Cardiac muscle cell (in vitro differentiated cells and primary cell): ENCODE measurements around the gene ODF2. TPM values are rescaled to one million over a fixed set of nuclear protein-coding genes. Genes with fewer than 3 reads are reported as not detected.
"Not testable (repeated sequence)": the region's sequence is repeated elsewhere in the genome, so short reads cannot be mapped to it uniquely, and the experiment has no call there.

Experiments used
- DNase-seq, 2 donors: peaks; one replicate each; pipeline versions ENCODE4 v3.0.0 to v3.0.0-alpha.2; 2010 to 2017; ENCODE audit warnings: low read depth in 1 of 2, low spot score in 1 of 2
- H3K27ac ChIP-seq: fragments of 200-600 bp; sonication (generic); 2 replicates; pipeline ENCODE4 v1.5.1; 2016
- H3K27me3 ChIP-seq: fragments of 200-600 bp; sonication (generic); 2 replicates; pipeline ENCODE4 v1.6.0; 2016; ENCODE audit warnings: control low read depth
- H3K36me3 ChIP-seq: fragments of 200-600 bp; sonication (generic); 2 replicates; pipeline ENCODE4 v1.5.1; 2016; ENCODE audit warnings: control low read depth
- H3K4me1 ChIP-seq: fragments of 200-600 bp; sonication (generic); 2 replicates; pipeline ENCODE4 v1.8.1; 2017; ENCODE audit warnings: low read depth, mild to moderate bottlenecking, mixed run types
- H3K4me3 ChIP-seq: fragments of 200-600 bp; sonication (generic); 2 replicates; pipeline ENCODE4 v1.5.1; 2016; ENCODE audit warnings: mild to moderate bottlenecking
- H3K9me3 ChIP-seq: fragments of 200-600 bp; sonication (generic); 2 replicates; pipeline ENCODE4 v1.5.1; 2017; ENCODE audit warnings: low read depth, mild to moderate bottlenecking, control low read depth
- CTCF ChIP-seq: IDR thresholded peaks from 2 replicates; pipeline ENCODE4 v1.5.1; 2012; ENCODE audit warnings: low read depth, mild to moderate bottlenecking, low read length
- polyA plus RNA-seq: library from polyadenylated mRNA; unstranded; fragments of >200 nt; fragmentation: Nextera tagmentation; extraction: Ambion mirVana; gene quantifications from 2 replicates; pipeline ENCODE4 v1.2.1, GENCODE V29; 2016
- total RNA-seq: library from RNA; depleted of rRNA; stranded (reverse); fragments of >200 nt; gene quantifications from 2 replicates; pipeline ENCODE4 v1.2.3, GENCODE V29; 2016

ODF2 gene
- total and polyA plus RNA-seq, 2 experiments from 2014 or later: 31.3 to 66.9 TPM

DNA sequence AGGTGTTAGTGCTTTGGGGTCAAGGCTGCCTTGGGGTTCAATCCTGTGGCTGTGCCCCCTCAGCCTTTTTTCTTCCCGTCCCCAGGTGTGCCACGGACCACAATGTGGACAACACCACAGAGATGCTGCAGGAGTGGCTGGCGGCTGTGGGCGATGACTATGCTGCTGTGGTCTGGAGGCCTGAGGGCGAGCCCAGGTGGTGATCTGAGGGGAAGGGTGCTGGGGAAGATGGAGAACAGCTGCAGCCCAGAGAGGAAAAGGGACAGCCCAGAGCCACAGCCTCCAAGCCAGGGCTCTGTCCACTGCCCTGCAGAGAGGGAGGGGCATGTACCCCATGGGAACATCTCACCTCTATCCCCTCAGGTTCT, 33.0 kb upstream of the ODF2 start:
- peaks cover 7% of the 10 kb centered on the region for H3K27me3 ChIP-seq
- H3K9me3 ChIP-seq: no peaks in the 10 kb centered on the region
- no peak overlapping the region for H3K4me3 ChIP-seq
- no peaks in the 10 kb centered on the region for H3K36me3 ChIP-seq
- no peak overlapping the region for H3K27ac ChIP-seq
- H3K4me1 ChIP-seq: peaks cover 8% of the 10 kb centered on the region
- no peak for DNase-seq
- no peak for TF ChIP-seq CTCF

- not testable (repeated sequence) for H3K9me3 ChIP-seq, H3K4me3 ChIP-seq, H3K27ac ChIP-seq, DNase-seq, H3K27me3 ChIP-seq, H3K36me3 ChIP-seq, H3K4me1 ChIP-seq
These were observed 32.5 kb upstream of the ODF2 start for GRCh38 chr9:128423356-128423755.

- DNase-seq: no peak
- Histone ChIP-seq H3K36me3 (no peaks in the 10 kb centered on the region), H3K27me3 (peaks cover 3% of the 10 kb centered on the region), H3K4me3 (no peak overlapping the region), H3K9me3 (no peaks in the 10 kb centered on the region), H3K4me1 (peaks cover 2% of the 10 kb centered on the region), H3K27ac (no peak overlapping the region)
- TF ChIP-seq CTCF: no peak
These were observed 31.5 kb upstream of the ODF2 start for GRCh38 chr9:128424268-128424780.

- H3K27me3 ChIP-seq: no peaks in the 10 kb centered on the region
- peak in 1 of 2 donors; percentile 80 for DNase-seq
- TF ChIP-seq CTCF: no peak
- H3K36me3 ChIP-seq: no peaks in the 10 kb centered on the region
- no peak overlapping the region for H3K4me3 ChIP-seq
- no peaks in the 10 kb centered on the region for H3K9me3 ChIP-seq
- H3K4me1 ChIP-seq: no peaks in the 10 kb centered on the region
- H3K27ac ChIP-seq: peak overlapping the region; percentile 16
These were observed 26.9 kb upstream of the ODF2 start for GRCh38 chr9:128428644-128429512.

- Histone ChIP-seq H3K4me3 (no peak overlapping the region), H3K9me3 (no peaks in the 10 kb centered on the region), H3K27ac (no peak overlapping the region), H3K4me1 (no peaks in the 10 kb centered on the region), H3K27me3 (no peaks in the 10 kb centered on the region), H3K36me3 (no peaks in the 10 kb centered on the region)
- no peak for TF ChIP-seq CTCF
- DNase-seq: peak in 1 of 2 donors; percentile 43
These were observed 26.2 kb upstream of the ODF2 start for GRCh38 chr9:128429513-128430086.

DNA sequence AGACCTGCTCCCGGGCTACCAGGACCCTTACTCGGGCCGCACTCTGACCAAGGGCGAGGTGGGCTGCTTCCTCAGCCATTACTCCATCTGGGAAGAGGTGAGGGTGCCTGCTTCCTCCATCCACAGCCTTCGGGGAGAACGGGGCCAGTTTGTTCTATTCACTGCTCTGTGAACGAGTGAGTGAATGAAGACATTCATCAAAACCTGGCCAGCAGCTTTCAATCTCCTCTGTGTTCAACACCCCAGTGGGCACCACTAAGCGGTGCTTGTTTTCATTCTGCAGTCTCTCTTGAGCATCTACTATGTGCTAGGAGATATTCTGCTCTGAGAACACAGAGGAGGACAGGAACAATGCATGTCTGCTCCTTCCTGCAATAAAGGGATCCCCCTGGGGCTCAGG, 24.6 kb upstream of the ODF2 start:
- no peaks in the 10 kb centered on the region for H3K9me3 ChIP-seq
- no peak for DNase-seq
- H3K27ac ChIP-seq: no peak overlapping the region
- H3K4me3 ChIP-seq: no peak overlapping the region
- no peaks in the 10 kb centered on the region for H3K27me3 ChIP-seq
- H3K4me1 ChIP-seq: no peaks in the 10 kb centered on the region
- TF ChIP-seq CTCF: no peak
- no peaks in the 10 kb centered on the region for H3K36me3 ChIP-seq
